GM13977 (cell line): Measurements from ENCODE around the gene DIAPH1.

Experiments
- DNase-seq: peaks from one replicate; pipeline ENCODE4 v3.0.0; 2012; ENCODE audit warnings: low spot score
- in situ Hi-C: fragments of 300-500 bp; cut with MboI; formaldehyde crosslinking; loops from one replicate; pipeline ENCODE4 v1.12.0; 2022; ENCODE audit warnings: low sequenced_read_pairs, low pct_unique_long_range_greater_than_20kb, mixed read lengths, inconsistent platforms; ENCODE audit not compliant: unreplicated experiment
- TF ChIP-seq, protein P1 (sequence below): IDR thresholded peaks from 2 replicates; pipeline ENCODE4 v1.5.1; 2012; ENCODE audit warnings: mild to moderate bottlenecking, control low read depth; ENCODE audit not compliant: insufficient read depth; ENCODE audit errors: extremely low read depth, missing control alignments

The DIAPH1 gene

DNA sequence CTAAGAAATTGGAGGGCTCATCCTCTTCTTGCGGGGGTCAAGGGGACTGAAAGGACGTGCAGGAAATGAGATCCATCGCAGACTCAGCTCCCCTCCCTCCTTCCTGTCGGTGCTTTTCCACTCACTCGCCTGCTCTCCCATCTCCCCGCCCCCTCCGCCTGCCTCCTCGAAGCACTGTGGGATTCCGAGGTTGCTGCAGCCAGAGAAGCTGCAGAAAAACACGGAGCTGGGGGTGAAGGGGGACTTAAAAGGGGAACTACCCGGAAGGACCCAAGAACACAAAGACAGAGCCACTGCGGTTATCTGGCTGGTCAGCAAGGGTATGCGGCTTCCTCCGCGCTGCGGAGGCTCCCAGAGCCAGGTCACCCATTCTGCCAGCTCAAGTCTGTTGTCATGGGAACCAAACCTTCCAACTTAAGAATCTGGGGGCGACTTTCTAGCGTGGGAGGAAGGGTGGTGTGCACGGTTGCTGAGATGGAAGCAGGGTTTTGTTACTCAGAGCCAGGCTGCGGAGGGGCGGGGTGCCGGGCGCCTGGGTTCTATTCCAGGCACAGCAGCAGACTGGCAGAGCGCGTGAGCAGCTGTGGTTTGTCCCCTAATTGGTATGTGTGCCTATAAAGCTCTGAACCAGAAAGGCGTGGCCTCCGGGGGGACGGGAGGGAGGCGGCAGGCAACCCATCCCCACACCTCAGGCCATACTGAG, 105.0 kb downstream of the DIAPH1 start:
- in situ Hi-C loops = no loop called here
- DNase-seq = peak; percentile 62
- TF ChIP-seq, protein P1, sequence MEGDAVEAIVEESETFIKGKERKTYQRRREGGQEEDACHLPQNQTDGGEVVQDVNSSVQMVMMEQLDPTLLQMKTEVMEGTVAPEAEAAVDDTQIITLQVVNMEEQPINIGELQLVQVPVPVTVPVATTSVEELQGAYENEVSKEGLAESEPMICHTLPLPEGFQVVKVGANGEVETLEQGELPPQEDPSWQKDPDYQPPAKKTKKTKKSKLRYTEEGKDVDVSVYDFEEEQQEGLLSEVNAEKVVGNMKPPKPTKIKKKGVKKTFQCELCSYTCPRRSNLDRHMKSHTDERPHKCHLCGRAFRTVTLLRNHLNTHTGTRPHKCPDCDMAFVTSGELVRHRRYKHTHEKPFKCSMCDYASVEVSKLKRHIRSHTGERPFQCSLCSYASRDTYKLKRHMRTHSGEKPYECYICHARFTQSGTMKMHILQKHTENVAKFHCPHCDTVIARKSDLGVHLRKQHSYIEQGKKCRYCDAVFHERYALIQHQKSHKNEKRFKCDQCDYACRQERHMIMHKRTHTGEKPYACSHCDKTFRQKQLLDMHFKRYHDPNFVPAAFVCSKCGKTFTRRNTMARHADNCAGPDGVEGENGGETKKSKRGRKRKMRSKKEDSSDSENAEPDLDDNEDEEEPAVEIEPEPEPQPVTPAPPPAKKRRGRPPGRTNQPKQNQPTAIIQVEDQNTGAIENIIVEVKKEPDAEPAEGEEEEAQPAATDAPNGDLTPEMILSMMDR = no peak

DNA sequence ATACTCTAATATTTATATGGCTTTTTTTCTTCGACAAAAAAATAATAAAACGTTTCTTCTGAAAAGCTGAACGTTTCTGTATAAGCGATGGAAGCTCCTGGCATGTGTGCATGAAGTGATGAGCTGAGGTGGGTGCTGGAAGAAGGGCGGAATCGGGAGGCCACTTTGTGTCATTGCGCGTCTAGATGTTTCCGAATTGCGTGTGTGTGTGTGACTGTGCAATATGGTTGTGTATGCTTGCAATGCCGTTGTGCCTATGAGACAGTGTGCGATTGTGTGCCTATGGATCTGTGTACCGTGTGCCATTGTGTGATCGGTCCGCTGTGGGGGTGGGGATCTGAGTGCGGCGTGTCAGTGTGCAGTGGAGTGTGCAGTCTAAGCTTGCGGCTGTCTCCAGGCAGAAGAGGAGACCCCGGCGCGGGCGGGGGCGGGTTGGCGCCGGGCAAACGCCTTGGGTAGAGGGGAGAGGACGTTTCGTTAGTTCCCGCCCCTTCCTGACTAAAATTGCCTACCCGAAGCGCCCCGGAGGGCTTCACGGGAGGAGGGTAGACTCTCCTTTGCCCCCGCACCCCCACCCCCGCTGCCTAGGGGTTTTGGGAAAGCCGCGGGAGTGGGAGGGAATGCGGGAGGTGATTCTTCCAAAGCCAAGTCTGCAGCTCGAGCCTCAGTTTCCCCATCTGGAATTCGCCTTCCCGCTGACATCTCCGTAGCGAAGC, 105.7 kb downstream of the DIAPH1 start:
- TF ChIP-seq, protein P1 = no peak
- DNase-seq = peak; percentile 40
- in situ Hi-C loops = no loop called here

DNA sequence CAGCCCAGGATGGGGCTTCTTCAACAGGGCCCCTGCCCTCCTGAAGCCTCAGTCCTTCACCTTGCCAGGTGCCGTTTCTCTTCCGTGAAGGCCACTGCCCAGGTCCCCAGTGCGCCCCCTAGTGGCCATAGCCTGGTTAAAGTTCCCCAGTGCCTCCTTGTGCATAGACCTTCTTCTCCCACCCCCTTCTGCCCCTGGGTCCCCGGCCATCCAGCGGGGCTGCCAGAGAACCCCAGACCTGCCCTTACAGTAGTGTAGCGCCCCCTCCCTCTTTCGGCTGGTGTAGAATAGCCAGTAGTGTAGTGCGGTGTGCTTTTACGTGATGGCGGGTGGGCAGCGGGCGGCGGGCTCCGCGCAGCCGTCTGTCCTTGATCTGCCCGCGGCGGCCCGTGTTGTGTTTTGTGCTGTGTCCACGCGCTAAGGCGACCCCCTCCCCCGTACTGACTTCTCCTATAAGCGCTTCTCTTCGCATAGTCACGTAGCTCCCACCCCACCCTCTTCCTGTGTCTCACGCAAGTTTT, 106.3 kb downstream of the DIAPH1 start:
- in situ Hi-C loops = no loop called here
- TF ChIP-seq, protein P1 = peak; percentile 89
- DNase-seq = peak; percentile 81

DNA sequence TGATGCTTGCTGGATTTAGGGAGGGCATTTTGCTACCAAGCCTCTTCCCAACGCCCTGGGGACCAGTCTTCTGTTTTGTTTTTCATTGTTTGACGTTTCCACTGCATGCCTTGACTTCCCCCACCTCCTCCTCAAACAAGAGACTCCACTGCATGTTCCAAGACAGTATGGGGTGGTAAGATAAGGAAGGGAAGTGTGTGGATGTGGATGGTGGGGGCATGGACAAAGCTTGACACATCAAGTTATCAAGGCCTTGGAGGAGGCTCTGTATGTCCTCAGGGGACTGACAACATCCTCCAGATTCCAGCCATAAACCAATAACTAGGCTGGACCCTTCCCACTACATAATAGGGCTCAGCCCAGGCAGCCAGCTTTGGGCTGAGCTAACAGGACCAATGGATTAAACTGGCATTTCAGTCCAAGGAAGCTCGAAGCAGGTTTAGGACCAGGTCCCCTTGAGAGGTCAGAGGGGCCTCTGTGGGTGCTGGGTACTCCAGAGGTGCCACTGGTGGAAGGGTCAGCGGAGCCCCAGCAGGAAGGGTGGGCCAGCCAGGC, 107.0 kb downstream of the DIAPH1 start:
- no peak for DNase-seq
- in situ Hi-C loops = no loop called here
- TF ChIP-seq, protein P1 = no peak

DNA sequence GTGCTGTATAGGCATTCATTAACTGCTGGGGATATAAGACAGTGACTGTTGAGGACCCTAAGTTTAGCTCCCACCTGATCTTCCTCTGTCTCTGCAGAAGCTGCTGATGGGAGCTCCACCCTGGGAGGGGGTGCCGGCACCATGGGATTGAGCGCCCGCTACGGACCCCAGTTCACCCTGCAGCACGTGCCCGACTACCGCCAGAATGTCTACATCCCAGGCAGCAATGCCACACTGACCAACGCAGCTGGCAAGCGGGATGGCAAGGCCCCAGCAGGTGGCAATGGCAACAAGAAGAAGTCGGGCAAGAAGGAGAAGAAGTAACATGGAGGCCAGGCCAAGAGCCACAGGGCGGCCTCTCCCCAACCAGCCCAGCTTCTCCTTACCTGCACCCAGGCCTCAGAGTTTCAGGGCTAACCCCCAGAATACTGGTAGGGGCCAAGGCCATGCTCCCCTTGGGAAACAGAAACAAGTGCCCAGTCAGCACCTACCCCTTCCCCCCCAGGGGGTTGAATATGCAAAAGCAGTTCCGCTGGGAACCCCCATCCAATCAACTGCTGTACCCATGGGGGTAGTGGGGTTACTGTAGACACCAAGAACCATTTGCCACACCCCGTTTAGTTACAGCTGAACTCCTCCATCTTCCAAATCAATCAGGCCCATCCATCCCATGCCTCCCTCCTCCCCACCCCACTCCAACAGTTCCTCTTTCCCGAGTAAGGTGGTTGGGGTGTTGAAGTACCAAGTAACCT, 107.8 kb downstream of the DIAPH1 start:
- TF ChIP-seq, protein P1 = no peak
- DNase-seq = peak; percentile 70
- in situ Hi-C loops = no loop called here

DNA sequence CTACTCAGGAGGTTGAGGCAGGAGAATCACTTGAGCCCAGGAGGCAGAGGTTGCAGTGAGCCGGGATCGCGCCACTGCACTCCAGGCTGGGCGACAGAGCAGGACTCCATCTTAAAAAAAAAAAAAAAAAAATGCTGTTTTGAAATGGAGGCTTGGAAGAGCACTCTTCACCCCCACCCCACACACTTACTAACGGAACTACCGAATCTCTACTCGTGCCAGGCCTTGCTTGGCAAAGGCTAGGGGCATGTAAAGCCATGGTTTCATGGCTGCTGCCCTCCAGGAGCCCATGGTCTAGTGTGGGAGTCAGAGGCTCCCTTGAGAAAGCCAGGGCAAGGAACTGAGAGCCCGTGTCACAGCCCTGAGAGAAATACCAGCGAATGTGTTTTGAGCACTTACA, 108.6 kb downstream of the DIAPH1 start:
- in situ Hi-C loops = no loop called here
- no peak for DNase-seq
- TF ChIP-seq, protein P1 = no peak
